ENCODE measurements around the gene RAB14.

The RAB14 gene

GRCh38 chr9:121201738-121202533 is at the start of gene RAB14:
Gene RAB14 (minus strand): TSS chr9:121201869. CDS start chr9:121193412, 8,457 bp downstream.
- DNase-seq (ENCODE audit: low read depth) = peak; percentile 86

GRCh38 chr9:121249563-121249962 is 47.9 kb upstream of the RAB14 start:
- DNase-seq (ENCODE audit: low read depth) = no peak

DNA sequence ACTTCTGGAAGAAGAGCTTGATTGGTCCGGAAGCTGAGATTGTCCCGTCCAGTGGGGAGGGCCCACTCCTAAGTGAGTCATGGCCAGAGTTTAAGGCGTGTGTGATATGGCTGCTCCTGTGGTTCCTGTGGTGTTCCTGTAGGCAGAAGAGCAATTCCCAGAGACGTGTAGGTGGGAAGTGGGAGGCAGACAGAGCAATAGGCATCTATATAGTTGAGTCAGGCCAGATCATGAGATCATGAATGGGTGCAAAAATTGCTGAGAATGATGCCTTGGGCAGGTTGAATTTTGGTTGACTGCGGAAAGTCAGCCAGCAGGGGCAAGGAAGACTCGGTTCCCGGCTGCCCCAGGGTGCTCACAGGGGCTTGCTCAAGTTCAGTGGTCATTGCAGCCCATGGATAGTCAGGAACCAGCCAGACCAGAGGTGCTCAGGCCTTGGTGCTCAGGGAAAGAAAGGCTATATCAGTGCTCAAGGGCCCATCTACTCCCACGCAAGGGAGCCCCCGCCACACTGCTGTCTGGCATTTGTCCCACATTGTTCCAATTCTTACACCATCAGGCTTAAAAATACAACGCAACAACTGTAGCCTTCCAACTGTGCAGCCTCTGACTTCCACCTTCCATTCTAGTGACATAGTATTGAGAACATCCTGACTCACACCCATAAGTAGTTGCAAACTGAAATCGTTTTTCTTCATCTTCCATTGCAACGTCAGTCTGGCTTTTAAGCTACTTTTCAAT is 45.3 kb upstream of the RAB14 start:
- DNase-seq (ENCODE audit: low read depth) = peak; percentile 96

- no peak for DNase-seq (ENCODE audit: low read depth)
These were observed 41.3 kb upstream of the RAB14 start for GRCh38 chr9:121242959-121243346.

GRCh38 chr9:121242219-121242958 is 40.7 kb upstream of the RAB14 start:
- no peak for DNase-seq (ENCODE audit: low read depth)

DNA sequence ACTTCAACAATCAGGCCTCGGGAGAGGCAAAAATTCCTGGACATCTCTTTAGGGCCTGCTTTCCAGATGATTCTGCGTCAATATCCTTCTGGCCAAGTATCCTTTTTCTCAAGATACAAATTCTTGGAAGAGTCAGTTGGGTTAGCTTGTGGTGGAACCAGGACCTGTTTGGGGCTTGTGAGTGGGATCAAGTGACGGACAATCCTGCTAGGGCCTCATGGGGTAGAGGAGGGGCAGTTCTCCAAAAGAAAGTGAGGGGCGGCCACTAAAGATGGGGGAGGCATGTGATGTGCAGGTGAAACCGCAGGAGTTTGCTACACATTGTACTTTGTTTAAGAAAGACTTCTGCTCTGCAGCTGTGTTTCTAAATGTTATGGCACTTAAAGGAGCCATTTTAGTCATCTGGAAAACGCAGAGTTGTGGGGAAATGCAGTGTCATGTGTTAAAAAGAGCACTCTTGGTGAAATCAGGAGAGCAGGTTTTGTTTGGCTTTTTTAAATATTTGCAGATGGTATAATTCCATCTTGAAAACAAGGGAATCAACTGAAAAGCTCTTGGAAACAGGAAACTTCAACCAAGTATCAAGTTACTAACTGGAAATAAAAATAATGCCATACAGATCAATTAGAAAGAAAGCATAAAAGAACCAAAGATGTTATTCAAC is 38.9 kb upstream of the RAB14 start:
- DNase-seq (ENCODE audit: low read depth) = no peak

DNA sequence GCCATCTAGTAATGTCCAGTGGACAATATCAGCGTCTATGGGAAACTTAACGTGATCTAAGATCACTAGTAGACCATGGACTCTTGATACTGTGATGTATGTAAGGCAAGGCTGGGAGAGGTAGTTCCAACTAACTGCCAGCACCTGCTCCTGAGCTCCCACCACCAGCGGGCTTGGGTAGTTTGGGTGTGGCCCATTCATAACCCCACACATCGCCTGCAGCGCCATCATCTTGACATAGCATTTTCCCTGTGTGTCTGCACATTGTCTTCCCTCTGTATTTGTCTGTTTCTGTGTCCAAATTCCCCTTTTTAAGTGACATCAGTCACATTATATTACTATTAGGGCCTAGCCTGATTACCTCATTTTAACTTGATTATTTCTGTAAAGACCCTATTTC is 38.2 kb upstream of the RAB14 start:
- DNase-seq (ENCODE audit: low read depth) = no peak

DNA sequence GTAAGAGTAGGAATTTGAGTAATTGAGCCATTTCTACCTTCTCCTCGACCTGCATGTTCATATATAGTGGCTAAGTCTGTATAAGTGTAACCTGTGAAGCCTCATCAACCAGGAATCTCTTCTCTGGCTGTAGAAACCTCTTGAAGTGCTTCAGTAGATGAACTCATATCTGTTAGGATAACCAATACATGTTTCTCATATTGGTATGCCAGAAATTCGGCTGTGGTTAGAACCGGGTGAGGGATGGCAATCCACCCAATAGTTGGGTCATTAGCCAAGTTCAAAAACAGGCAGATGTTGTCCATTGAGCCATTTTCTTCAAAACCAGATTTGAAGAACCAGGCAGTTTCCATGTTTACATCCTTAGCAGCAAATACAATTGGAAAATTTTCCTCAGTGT is 37.4 kb upstream of the RAB14 start:
- no peak for DNase-seq (ENCODE audit: low read depth)

DNA sequence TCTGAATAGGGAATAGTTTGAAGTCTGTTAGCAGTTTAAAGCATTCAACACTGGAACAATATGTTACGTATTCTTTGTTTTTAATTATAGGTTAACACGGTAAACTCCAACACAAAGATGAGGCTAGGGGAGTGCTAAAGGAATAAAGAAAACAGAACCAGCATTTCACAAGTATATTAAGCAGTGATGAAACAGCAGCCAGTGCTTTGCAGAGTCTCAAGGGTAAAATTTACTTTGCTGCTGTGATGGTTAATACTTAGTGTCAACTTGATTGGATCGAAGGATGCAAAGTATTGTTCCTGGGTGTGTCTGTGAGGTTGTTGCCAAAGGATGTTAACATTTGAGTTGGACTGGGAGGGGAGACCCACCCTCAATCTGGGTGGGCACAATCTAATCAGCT is 36.2 kb upstream of the RAB14 start:
- DNase-seq (ENCODE audit: low read depth) = no peak

- no peak for DNase-seq (ENCODE audit: low read depth)
These were observed 33.8 kb upstream of the RAB14 start for GRCh38 chr9:121235512-121235911.

DNA sequence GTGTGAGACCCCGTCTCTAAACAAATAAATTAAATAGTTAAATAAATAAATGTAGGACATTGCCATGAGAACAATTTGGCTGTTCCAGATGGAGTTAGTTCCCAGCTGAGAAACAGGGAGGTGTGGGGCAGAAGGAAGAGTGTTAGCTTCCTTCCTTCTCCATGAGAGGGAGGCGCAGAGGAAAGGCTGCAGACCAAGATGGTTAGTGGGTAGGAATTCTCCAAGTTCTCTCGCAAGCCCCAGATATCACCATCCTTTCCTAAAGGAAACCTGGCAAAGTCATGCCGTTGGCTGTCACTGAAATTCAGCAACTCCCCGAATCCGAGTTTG is 33.1 kb upstream of the RAB14 start:
- DNase-seq (ENCODE audit: low read depth) = no peak

- no peak for DNase-seq (ENCODE audit: low read depth)
These were observed 32.5 kb upstream of the RAB14 start for GRCh38 chr9:121233906-121234831.

GRCh38 chr9:121232251-121232650 is 30.6 kb upstream of the RAB14 start:
- DNase-seq (ENCODE audit: low read depth) = no peak

DNA sequence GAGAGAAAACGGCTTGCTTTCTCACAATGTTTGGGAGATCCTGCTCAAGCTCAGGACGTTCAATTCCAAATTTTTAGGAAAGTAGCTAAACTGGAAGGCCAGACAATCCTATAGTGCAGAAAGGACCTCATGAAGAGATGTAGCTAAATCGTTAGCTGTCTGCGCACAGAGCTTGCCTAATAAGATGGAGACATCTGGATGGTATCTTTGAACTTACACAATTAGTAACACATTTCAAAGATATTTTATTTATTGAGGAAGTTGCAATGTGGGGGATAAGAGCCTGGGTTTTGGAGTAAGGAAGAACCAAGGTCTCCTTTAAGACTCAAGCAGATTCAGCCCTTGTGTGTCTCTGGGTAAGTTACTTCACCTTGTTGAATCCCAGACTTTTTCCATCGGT is 28.6 kb upstream of the RAB14 start:
- DNase-seq (ENCODE audit: low read depth) = no peak

DNA sequence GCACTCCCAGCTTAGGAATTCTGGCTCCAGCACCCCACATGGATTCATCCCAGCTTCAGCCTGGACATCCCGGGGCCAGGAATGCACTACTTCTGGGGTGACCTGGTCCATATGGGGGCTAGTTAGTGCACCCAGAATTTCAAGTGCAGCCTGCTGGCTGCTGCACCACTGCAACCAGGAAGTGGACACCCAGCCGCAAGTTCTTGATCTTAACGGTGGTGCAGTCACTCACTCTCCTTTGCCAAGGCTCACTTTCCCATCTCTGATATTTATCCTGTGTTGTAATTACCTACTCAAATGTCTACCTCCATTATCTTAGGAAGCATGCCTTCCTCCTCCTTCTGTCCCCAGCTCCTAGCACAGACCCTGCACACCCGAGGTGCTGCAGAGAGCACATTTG is 26.2 kb upstream of the RAB14 start:
- DNase-seq (ENCODE audit: low read depth) = no peak

- no peak for DNase-seq (ENCODE audit: low read depth)
These were observed 24.5 kb upstream of the RAB14 start for GRCh38 chr9:121226175-121226574.

DNA sequence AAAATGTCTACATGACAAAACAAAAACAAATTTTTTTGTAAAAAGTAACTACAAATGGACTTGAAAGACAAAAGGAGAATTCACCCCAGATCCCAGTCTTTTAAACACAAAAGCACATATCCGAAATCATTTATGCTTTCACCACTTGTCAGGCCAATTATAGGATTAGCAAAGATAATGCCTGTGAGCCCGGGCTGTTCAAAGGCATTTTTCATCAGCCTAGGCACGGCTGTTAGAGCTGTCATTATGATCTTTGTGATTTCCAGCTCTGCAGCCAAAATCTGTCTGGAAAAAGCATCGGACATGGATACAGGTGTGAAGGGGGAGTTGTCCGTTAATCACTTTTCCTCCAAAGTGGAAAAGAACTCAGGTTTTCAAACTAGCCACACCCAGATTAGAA is 23.6 kb upstream of the RAB14 start:
- no peak for DNase-seq (ENCODE audit: low read depth)

DNA sequence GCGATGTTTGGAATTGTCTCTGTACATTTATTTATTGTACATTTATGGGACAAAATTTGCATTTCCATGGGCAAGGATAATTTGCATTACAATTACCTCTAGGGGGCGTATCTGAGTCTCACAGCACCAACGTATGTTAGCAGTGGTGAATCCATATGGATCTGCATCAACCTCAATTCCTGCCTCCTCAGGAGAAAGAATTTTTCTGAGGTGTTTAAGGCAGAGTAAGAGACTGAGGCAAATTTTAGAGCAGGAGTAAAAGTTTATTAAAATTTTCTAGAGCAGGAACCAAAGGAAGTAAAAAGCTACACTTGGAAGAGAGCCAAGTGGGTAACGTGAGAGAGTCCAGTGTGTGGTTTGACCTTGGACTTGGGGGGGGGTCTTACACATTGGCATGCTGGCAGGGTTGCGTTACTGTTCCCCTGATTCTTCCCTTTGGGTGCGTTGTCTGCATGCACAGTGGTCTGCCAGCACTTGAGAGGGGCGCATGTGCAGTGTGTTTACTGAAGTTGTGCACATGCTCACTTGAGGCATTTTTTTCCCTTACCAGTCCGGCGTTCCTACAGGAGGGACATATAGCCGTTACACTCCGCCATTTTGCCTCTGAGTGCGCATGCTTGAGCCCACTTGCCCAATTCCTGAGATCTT is 21.0 kb upstream of the RAB14 start:
- no peak for DNase-seq (ENCODE audit: low read depth)

GRCh38 chr9:121221664-121222055 is 20.0 kb upstream of the RAB14 start:
- no peak for DNase-seq (ENCODE audit: low read depth)

GRCh38 chr9:121220996-121221663 is 19.5 kb upstream of the RAB14 start:
- DNase-seq (ENCODE audit: low read depth) = no peak

All from non-pigmented ciliary epithelial cell (primary cell).